Naive thymus-derived CD4-positive, alpha-beta T cell (primary cell): ENCODE results near the gene SPAG17. TPM values are rescaled to one million over a fixed set of nuclear protein-coding genes. Genes with fewer than 3 reads are reported as not detected.
A peak's percentile ranks its signal among the peaks of the same experiment; 100 is the strongest.

Experiments used
- ATAC-seq: fragments of 150-1000 bp; cut with Tn5 transposase; 2 replicates; pipeline ENCODE4 v1.10.0; 2021; ENCODE audit warnings: mild to moderate bottlenecking, moderate library complexity
- CTCF ChIA-PET: fragments of 350-600 bp; sonication (Branson Sonifier 250); formaldehyde crosslinking; loops from one replicate; lab custom pipeline; 2021; ENCODE audit warnings: antibody characterized with exemption; lab: Charles Lee
- POLR2A ChIA-PET: fragments of 350-600 bp; sonication (Branson Sonifier 250); formaldehyde crosslinking; loops from one replicate; lab custom pipeline; 2021; ENCODE audit warnings: antibody characterized with exemption, inconsistent platforms; lab: Charles Lee
- DNase-seq, 9 donors: peaks; one replicate each; pipeline versions ENCODE4 v3.0.0 to v3.0.0-alpha.2; 2020 to 2022; ENCODE audit warnings: mixed read lengths in 1 of 9
- H3K27ac ChIP-seq: one replicate; pipeline ENCODE4 v1.7.0; 2013; ENCODE audit warnings: mild to moderate bottlenecking, low read depth, low read length, moderate library complexity
- H3K27me3 ChIP-seq, 2 donors: one replicate each; pipeline ENCODE4 v1.7.0; 2013; ENCODE audit warnings: low read length in 2 of 2, mild to moderate bottlenecking in 2 of 2, moderate library complexity in 2 of 2; ENCODE audit not compliant: control insufficient read depth in 2 of 2, insufficient read depth in 2 of 2
- H3K36me3 ChIP-seq, 3 experiments: 1 replicate in 2 of 3; 2 replicates in 1 of 3; pipeline ENCODE4 v1.7.0; 2013; ENCODE audit warnings: low read length in 3 of 3, mild to moderate bottlenecking in 3 of 3, moderate library complexity in 1 of 3; ENCODE audit not compliant: insufficient read depth in 3 of 3, control insufficient read depth in 2 of 3
- H3K4me1 ChIP-seq, 2 donors: one replicate each; pipeline ENCODE4 v1.7.0; 2013; ENCODE audit warnings: low read length in 2 of 2, mild to moderate bottlenecking in 2 of 2, moderate library complexity in 1 of 2; ENCODE audit not compliant: control insufficient read depth in 2 of 2, insufficient read depth in 2 of 2
- H3K4me3 ChIP-seq: 2 replicates; pipeline ENCODE4 v1.7.0; 2013; ENCODE audit warnings: mild to moderate bottlenecking, low read length
- H3K9me3 ChIP-seq, 3 experiments: 1 replicate in 2 of 3; 2 replicates in 1 of 3; pipeline ENCODE4 v1.7.0; 2013; ENCODE audit warnings: low read length in 3 of 3; ENCODE audit not compliant: control insufficient read depth in 2 of 3
- H3K27ac Mint-ChIP-seq, 9 donors: one replicate each; pipeline ENCODE4 v1.8.0; 2020 to 2022; ENCODE audit warnings: mixed read lengths in 9 of 9, mild to moderate bottlenecking in 8 of 9, moderate library complexity in 5 of 9, inconsistent platforms in 2 of 9
- H3K27me3 Mint-ChIP-seq, 5 donors: one replicate each; pipeline ENCODE4 v1.8.0; 2021 to 2022; ENCODE audit warnings: mixed read lengths in 5 of 5, mild to moderate bottlenecking in 1 of 5
- H3K36me3 Mint-ChIP-seq, 5 donors: one replicate each; pipeline ENCODE4 v1.8.0; 2020 to 2022; ENCODE audit warnings: mixed read lengths in 5 of 5, mild to moderate bottlenecking in 3 of 5, inconsistent platforms in 1 of 5
- H3K4me1 Mint-ChIP-seq, 7 donors: one replicate each; pipeline ENCODE4 v1.8.0; 2020 to 2022; ENCODE audit warnings: mixed read lengths in 7 of 7, mild to moderate bottlenecking in 3 of 7, inconsistent platforms in 1 of 7
- H3K4me3 Mint-ChIP-seq, 10 donors: one replicate each; pipeline ENCODE4 v1.8.0; 2020 to 2022; ENCODE audit warnings: mild to moderate bottlenecking in 10 of 10, mixed read lengths in 10 of 10, moderate library complexity in 6 of 10, inconsistent platforms in 2 of 10
- H3K9me3 Mint-ChIP-seq, 11 donors: one replicate each; pipeline ENCODE4 v1.8.0; 2020 to 2022; ENCODE audit warnings: mixed read lengths in 11 of 11, mild to moderate bottlenecking in 4 of 11, inconsistent platforms in 1 of 11, moderate library complexity in 1 of 11
- intact Hi-C, 2 donors: fragments of 100-400 bp; cut with micrococcal nuclease; formaldehyde crosslinking; loops; one replicate each; pipeline ENCODE4 v1.15.1; 2023
- polyA plus RNA-seq, 2 donors: library from polyadenylated mRNA; unstranded; fragments of 300-500 nt; fragmentation: Illumina TruSeq; gene quantifications; one replicate each; pipeline ENCODE4 v1.2.3, GENCODE V29; 2021
- total RNA-seq, 6 experiments: library from RNA in 5 of 6; stranded (reverse) in 5 of 6; gene quantifications; 1 replicate in 5 of 6; 2 replicates in 1 of 6; pipeline ENCODE4 v1.2.3 and lab custom pipeline; 2021 to 2026

The SPAG17 gene
- total and polyA plus RNA-seq, 7 experiments from 2014 or later: not detected

DNA sequence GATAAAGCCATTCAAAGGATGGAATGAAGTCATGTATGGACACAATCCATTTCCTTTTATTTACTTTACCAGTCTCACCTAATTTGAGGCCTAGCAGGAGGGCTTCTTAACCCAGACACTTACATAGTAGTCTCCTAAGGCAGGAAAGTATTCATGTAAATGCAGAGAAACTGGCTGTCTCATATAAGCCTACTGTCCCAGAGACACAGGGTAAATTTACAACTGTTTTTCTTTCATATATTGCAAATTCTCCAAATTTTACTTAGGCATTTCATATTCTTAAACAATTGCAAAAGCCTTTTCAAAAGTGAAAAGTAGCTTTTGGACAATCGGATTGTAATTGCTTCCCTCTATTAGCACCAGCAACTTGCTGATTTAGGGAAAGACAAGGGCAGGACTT lies 29.9 kb downstream of the SPAG17 start:
- Histone ChIP-seq H3K36me3 (no peaks in the 10 kb centered on the region), H3K9me3 (no peaks in the 10 kb centered on the region), H3K4me3 (no peak overlapping the region), H3K27ac (no peak overlapping the region), H3K4me1 (no peaks in the 10 kb centered on the region), H3K27me3 (no peaks in the 10 kb centered on the region)
- H3K4me1 Mint-ChIP-seq: no peaks in the 10 kb centered on the region
- no peak for ATAC-seq
- CTCF ChIA-PET: no interaction called here
- intact Hi-C loops: loop anchor here in 1 of 2 donors (10.0 kb wide), 1 partner anchor 1520 kb away; no protein-coding TSS in a partner anchor
- POLR2A ChIA-PET: no interaction called here
- H3K27ac Mint-ChIP-seq: no peak overlapping the region
- peaks cover 0 to 16% (median 0%) of the 10 kb centered on the region in 5 donors for H3K27me3 Mint-ChIP-seq
- H3K36me3 Mint-ChIP-seq: no peaks in the 10 kb centered on the region
- peaks cover 0 to 2% (median 0%) of the 10 kb centered on the region in 11 donors for H3K9me3 Mint-ChIP-seq
- no peak overlapping the region for H3K4me3 Mint-ChIP-seq
- no peak for DNase-seq

DNA sequence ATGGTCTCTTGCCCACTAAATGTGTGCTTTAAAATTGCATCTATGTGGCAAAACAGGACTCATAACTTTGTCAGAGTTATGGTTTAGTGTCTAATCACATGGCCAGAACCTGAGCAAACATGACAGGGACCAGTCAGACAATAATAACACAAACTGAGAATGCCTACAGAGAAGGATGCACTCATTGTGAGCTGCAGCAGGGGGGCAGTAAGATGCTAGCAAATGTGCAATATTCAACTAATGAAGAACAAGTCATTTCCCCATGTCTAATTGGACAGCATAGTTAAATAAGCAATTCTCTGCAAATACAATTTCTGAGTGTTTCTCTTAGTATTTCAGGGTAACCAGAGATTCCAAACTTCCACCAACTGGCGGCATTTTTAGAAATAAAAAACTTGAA lies 30.8 kb downstream of the SPAG17 start:
- intact Hi-C loops: loop anchor here (5.0 to 10.0 kb wide), 3 partner anchors 853 to 1521 kb away; partner anchors contain the start of gene HAO2 (in 1 of the 2)
- no peak overlapping the region for H3K4me3 ChIP-seq
- DNase-seq (no peak), ATAC-seq (no peak)
- H3K4me1 ChIP-seq: no peaks in the 10 kb centered on the region
- H3K27me3 ChIP-seq: no peaks in the 10 kb centered on the region
- Mint-ChIP-seq H3K36me3 (no peaks in the 10 kb centered on the region), H3K27ac (no peak overlapping the region), H3K9me3 (no peaks in the 10 kb centered on the region), H3K4me1 (no peaks in the 10 kb centered on the region), H3K27me3 (peaks cover 0 to 15% (median 0%) of the 10 kb centered on the region in 5 donors), H3K4me3 (no peak overlapping the region)
- H3K9me3 ChIP-seq: no peaks in the 10 kb centered on the region
- H3K27ac ChIP-seq: no peak overlapping the region
- POLR2A ChIA-PET: no interaction called here
- CTCF ChIA-PET: no interaction called here
- H3K36me3 ChIP-seq: no peaks in the 10 kb centered on the region

- H3K27me3 ChIP-seq: no peaks in the 10 kb centered on the region
- intact Hi-C loops: loop anchor here (5.0 to 10.0 kb wide), 3 partner anchors 856 to 1523 kb away; partner anchors contain the start of gene HAO2 (in 1 of the 2)
- no peaks in the 10 kb centered on the region for H3K36me3 ChIP-seq
- no peak overlapping the region for H3K4me3 Mint-ChIP-seq
- DNase-seq: peak in 1 of 9 donors; percentile 4
- H3K27ac ChIP-seq: no peak overlapping the region
- no peak overlapping the region for H3K4me3 ChIP-seq
- no peaks in the 10 kb centered on the region for H3K4me1 ChIP-seq
- no peaks in the 10 kb centered on the region for H3K4me1 Mint-ChIP-seq
- CTCF ChIA-PET: no interaction called here
- no peaks in the 10 kb centered on the region for H3K9me3 ChIP-seq
- no peaks in the 10 kb centered on the region for H3K36me3 Mint-ChIP-seq
- POLR2A ChIA-PET: no interaction called here
- peaks cover 0 to 4% (median 0%) of the 10 kb centered on the region in 5 donors for H3K27me3 Mint-ChIP-seq
- no peaks in the 10 kb centered on the region for H3K9me3 Mint-ChIP-seq
- ATAC-seq: no peak
- H3K27ac Mint-ChIP-seq: no peak overlapping the region
Observed at GRCh38 chr1:118151312-118151937, 33.6 kb downstream of the SPAG17 start.

- Histone ChIP-seq H3K36me3 (no peaks in the 10 kb centered on the region), H3K27me3 (no peaks in the 10 kb centered on the region), H3K9me3 (no peaks in the 10 kb centered on the region), H3K4me3 (no peak overlapping the region), H3K4me1 (no peaks in the 10 kb centered on the region), H3K27ac (no peak overlapping the region)
- H3K4me3 Mint-ChIP-seq: no peak overlapping the region
- H3K36me3 Mint-ChIP-seq: no peaks in the 10 kb centered on the region
- H3K27me3 Mint-ChIP-seq: peaks cover 0 to 4% (median 0%) of the 10 kb centered on the region in 5 donors
- CTCF ChIA-PET: no interaction called here
- no peak overlapping the region for H3K27ac Mint-ChIP-seq
- POLR2A ChIA-PET: no interaction called here
- no peaks in the 10 kb centered on the region for H3K4me1 Mint-ChIP-seq
- no peak for DNase-seq
- intact Hi-C loops: loop anchor here (5.0 to 10.0 kb wide), 3 partner anchors 858 to 1525 kb away; partner anchors contain the start of gene HAO2 (in 1 of the 2)
- no peak for ATAC-seq
- H3K9me3 Mint-ChIP-seq: no peaks in the 10 kb centered on the region
Observed at GRCh38 chr1:118149799-118150198, 35.2 kb downstream of the SPAG17 start.

- H3K9me3 ChIP-seq: no peaks in the 10 kb centered on the region
- H3K4me3 Mint-ChIP-seq: no peak overlapping the region
- H3K27me3 ChIP-seq: no peaks in the 10 kb centered on the region
- DNase-seq (no peak), ATAC-seq (no peak)
- H3K36me3 Mint-ChIP-seq: no peaks in the 10 kb centered on the region
- no peaks in the 10 kb centered on the region for H3K36me3 ChIP-seq
- intact Hi-C loops: no loop called here
- no peak overlapping the region for H3K4me3 ChIP-seq
- no peaks in the 10 kb centered on the region for H3K9me3 Mint-ChIP-seq
- H3K27ac Mint-ChIP-seq: no peak overlapping the region
- no peak overlapping the region for H3K27ac ChIP-seq
- POLR2A ChIA-PET: no interaction called here
- H3K27me3 Mint-ChIP-seq: peaks cover 0 to 5% (median 0%) of the 10 kb centered on the region in 5 donors
- no peaks in the 10 kb centered on the region for H3K4me1 Mint-ChIP-seq
- CTCF ChIA-PET: no interaction called here
- no peaks in the 10 kb centered on the region for H3K4me1 ChIP-seq
Observed at GRCh38 chr1:118148034-118148433, 37.0 kb downstream of the SPAG17 start.

- CTCF ChIA-PET: no interaction called here
Observed at GRCh38 chr1:118147522-118147921, 37.5 kb downstream of the SPAG17 start.

GRCh38 chr1:118145721-118146120 lies 39.3 kb downstream of the SPAG17 start:
- H3K4me3 Mint-ChIP-seq: no peak overlapping the region
- ChIA-PET POLR2A (interaction anchor here (0.7 kb wide), 1 partner anchor 698 kb away, joined by 3 read pairs; no protein-coding TSS in a partner anchor), CTCF (no interaction called here)
- H3K27me3 Mint-ChIP-seq: peaks cover 0 to 5% (median 4%) of the 10 kb centered on the region in 5 donors
- H3K27ac Mint-ChIP-seq: no peak overlapping the region
- no peak for ATAC-seq
- H3K4me1 Mint-ChIP-seq: no peaks in the 10 kb centered on the region
- H3K36me3 ChIP-seq: no peaks in the 10 kb centered on the region
- no peaks in the 10 kb centered on the region for H3K9me3 Mint-ChIP-seq
- no peaks in the 10 kb centered on the region for H3K9me3 ChIP-seq
- no peak for DNase-seq
- intact Hi-C loops: no loop called here
- H3K27me3 ChIP-seq: no peaks in the 10 kb centered on the region
- no peak overlapping the region for H3K27ac ChIP-seq
- no peaks in the 10 kb centered on the region for H3K4me1 ChIP-seq
- no peaks in the 10 kb centered on the region for H3K36me3 Mint-ChIP-seq
- no peak overlapping the region for H3K4me3 ChIP-seq

More at GRCh38 chr1:118147522-118147921, 37.5 kb downstream of the SPAG17 start:
- Histone ChIP-seq H3K4me3 (no peak overlapping the region), H3K4me1 (no peaks in the 10 kb centered on the region), H3K36me3 (no peaks in the 10 kb centered on the region), H3K27me3 (no peaks in the 10 kb centered on the region), H3K9me3 (no peaks in the 10 kb centered on the region), H3K27ac (no peak overlapping the region)
- H3K27ac Mint-ChIP-seq: no peak overlapping the region
- DNase-seq (no peak), ATAC-seq (no peak)
- POLR2A ChIA-PET: no interaction called here
- peaks cover 0 to 5% (median 0%) of the 10 kb centered on the region in 5 donors for H3K27me3 Mint-ChIP-seq
- no peaks in the 10 kb centered on the region for H3K36me3 Mint-ChIP-seq
- no peaks in the 10 kb centered on the region for H3K9me3 Mint-ChIP-seq
- intact Hi-C loops: no loop called here
- no peaks in the 10 kb centered on the region for H3K4me1 Mint-ChIP-seq
- H3K4me3 Mint-ChIP-seq: no peak overlapping the region
